ENCODE data around the gene TTBK2.

TTBK2 gene

GRCh38 chr15:42724276-42724675 lies 196.3 kb downstream of the TTBK2 start:
- no peak for DNase-seq

DNA sequence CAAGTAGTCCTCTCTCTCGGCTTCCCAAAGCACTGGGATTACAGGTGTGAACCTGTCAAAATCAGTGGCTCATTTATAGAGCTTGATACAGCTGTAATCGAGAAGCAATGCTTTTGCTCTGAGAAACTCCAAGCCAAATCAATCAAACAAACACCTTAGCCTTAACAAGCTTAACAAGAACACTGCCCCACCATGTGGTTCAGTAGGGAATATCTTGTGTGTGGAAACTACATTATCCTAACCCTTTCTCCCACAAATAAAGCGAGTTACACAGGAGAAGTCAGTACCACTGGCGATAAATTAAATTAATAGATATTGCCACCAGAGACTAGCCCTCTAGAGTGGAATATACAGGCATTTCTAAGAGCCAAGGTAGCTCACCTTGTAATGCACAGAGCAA lies 197.5 kb downstream of the TTBK2 start:
- DNase-seq: no peak

DNA sequence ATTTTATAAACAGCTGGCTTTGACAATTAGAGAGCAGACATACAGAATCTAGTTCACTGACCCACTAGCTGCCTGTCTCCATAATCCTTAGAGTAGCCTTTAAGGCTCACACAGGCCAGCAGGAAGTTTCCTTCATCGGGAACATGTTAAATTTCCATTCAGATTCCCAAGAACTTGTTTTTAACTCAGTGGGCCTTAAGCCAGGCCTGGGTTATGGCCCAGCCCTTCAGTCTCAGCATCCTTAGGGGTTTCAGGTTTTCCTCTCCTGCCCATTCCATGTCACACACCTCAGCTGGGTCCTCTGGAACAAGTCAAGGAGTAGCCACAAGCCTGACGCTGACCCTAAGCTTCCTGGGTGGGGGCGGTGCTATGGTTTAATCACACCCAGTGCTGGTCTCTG lies 198.7 kb downstream of the TTBK2 start:
- DNase-seq: no peak

DNA sequence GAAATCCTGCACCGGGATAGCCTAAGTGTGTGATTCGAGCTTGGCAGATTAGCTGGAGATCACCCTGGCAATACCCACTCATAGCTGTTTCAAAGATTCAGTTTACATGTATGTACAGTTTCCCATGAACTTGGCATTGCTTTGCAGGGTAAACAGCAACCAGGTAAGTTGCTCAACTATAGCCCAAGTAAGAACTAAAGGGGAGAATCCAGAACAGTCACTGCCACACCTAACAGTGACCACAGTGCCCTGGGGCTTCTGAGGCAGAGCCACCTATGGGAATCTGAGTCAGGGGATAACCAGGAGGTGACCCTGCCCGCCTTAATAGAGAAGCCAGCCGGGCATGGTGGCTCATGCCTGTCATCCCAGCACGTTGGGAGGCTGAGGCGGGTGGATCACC lies 199.6 kb downstream of the TTBK2 start:
- no peak for DNase-seq

DNA sequence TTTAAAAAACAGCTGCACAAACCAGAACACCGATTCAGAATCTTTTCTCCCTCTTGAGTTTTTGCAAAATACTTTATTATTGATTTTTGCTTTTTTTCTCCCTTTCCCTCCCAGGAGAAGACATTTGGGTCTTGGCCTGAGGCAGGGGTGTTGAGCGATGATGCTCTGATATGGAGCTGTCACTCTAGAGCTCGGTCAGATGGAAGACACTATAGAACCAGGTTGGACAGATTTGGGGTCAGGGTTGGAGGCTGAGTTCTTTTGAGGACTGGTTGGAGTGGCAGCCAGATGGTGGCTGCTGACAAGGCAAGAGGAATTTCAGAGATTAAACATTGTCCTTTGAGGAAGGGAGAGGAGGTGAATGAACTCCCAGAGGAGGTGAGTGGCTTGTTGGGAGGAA lies 200.5 kb downstream of the TTBK2 start:
- DNase-seq: no peak

DNA sequence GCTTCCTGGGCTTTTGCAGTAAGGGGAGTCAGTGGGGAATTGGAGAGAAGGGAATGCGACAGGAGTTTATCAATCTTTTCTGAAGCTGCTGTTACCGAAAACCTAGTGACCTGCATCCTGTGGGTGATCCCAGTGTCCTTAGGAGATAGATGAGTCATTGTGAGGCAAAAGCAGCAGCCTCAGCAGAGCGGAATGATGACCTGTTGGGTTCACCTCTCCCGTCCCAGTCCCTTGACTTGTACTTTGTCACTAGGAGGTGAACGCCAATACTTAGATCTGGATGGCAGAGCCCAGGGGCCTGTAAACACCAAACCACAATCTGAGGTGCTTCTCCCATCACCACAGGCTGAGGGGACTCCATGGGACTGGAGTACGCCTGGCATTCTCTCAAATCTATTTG lies 201.5 kb downstream of the TTBK2 start:
- DNase-seq: no peak

GRCh38 chr15:42716626-42717025 lies 204.0 kb downstream of the TTBK2 start:
- DNase-seq: no peak

DNA sequence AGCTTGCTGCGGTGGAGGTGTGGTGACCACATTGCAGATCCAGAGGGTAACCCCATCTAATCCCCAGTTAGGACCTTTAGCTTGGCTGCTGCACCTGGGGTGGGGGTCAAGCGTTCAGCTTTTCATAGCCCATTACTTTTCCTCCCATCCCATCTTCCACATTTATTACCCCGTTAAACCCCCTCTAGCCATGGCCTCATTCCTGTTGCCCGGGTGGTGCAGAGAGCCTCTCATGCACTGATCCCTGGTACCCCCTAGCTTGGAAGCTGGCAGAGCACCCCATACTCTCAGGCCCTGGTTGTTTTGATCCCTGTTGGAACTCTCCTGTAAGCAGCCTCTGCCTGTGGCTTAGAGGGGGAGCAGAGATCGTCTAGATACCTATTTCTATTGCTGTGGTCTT lies 204.5 kb downstream of the TTBK2 start:
- no peak for DNase-seq

GRCh38 chr15:42712584-42712983 lies 208.0 kb downstream of the TTBK2 start:
- DNase-seq: no peak

GRCh38 chr15:42711746-42712145 lies 208.8 kb downstream of the TTBK2 start:
- DNase-seq: no peak

GRCh38 chr15:42710662-42711061 lies 209.9 kb downstream of the TTBK2 start:
- DNase-seq: no peak

DNA sequence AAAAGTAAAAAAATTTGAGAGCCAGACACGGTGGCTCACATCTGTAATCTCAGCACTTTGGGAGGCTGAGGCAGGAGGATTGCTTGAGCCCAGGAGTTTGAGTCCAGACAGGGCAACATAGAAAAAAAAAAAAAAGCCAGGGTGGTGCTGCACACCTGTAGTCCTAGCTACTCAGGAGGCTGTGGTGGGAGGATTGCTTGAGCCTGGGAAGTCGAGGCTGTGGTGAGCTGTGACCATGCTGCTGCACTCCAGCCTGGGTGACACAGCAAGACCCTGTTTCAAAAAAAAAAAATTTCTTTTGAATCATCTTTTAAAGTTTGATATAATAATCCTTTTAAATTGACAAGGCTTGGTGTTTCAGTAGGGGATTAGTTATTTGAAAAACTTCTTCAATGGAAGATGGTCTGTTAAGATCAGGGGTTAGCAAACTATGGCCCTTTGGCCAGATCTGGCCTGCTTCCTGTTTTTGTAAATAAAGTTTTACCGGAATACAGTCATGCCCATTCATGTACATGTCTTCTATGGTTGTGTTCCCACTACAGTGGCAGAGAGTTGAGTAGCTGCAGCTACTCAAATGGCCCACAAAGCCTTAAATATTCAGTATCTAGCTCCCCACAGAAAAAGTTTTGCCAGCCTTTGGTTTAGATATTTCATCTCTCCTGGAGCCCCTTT lies 212.6 kb downstream of the TTBK2 start:
- no peak for DNase-seq

DNA sequence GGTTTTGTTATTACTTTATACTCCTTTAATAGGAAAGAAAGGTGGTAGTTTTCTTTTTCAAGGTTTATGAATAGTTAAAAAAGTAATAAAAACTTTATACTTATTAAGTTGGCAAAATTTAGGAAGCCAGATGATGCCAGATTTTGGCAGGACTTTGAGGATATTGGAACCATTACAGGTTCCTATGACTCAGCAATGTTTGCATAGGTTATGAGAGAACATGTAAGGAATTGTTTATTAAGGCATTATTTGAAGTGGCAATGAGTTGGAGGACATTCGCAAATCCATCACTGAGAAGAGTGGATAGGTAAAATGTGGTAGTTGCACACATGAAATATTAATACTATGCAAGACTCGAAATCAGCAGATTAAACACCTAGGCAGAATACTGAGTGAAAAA lies 213.5 kb downstream of the TTBK2 start:
- DNase-seq: no peak

GRCh38 chr15:42705336-42705735 lies 215.2 kb downstream of the TTBK2 start:
- DNase-seq: no peak

- peak; percentile 58 to 72 for DNase-seq
These were observed 216.1 kb downstream of the TTBK2 start for GRCh38 chr15:42704492-42704926.

DNA sequence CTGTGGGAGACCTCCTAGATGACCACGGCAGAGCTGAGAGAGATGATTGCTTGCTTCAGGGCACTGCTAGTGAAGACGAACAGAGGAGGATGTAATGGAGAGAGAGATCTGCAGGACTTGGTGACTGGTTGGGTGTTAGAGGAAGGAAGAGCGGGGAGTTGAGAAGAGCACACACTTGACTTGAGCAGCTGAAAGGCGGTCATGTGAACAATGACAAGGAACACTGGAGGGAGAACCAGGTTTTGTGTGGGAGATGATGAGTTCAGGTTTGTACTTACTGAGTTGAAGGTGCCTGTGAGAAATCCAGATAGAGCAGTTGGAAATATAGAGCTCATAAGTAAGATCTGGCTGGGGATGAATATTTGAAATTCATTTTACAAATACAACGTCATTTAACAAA lies 224.0 kb downstream of the TTBK2 start:
- no peak for DNase-seq

GRCh38 chr15:42695527-42696071 lies 225.0 kb downstream of the TTBK2 start:
- DNase-seq: no peak

DNA sequence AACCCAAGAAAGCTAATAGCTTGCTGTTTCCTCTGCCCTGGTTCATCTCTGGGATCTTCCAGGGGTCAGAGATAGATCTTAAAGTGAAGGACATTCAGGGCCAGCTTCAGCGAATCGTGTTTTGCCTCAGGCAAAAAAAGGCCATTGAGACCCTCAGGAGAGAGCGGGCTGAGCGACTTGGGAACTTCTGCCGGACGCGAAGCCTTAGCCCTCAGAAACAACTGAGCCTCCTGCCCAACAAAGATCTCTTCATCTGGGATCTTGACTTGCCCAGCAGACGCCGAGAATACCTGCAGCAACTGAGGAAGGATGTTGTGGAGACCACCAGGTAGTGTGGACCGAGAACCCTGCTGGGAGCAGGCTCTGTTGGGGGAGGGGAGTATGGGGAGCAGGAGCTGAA lies 226.2 kb downstream of the TTBK2 start:
- DNase-seq: no peak

GRCh38 chr15:42693942-42694341 lies 226.6 kb downstream of the TTBK2 start:
- DNase-seq: no peak

DNA sequence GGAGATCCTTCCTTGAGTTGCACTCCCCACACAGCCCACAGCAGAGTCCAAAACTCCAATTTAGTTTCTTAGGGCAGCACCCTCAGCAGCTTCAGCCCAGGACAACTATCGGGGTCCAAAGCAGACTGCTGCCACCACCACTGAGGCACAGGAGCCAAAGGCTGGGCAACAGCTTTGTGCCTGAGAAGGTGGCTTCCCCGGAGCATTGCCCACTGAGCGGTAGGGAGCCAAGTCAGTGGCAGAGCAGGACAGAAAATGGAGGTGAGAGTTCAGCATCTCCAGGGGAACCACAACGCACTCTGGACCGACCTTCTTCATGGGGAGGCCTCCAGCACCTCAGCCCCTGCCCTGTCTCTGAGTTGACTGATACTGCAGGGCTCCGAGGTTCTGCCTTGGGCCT lies 227.1 kb downstream of the TTBK2 start:
- DNase-seq: no peak

DNA sequence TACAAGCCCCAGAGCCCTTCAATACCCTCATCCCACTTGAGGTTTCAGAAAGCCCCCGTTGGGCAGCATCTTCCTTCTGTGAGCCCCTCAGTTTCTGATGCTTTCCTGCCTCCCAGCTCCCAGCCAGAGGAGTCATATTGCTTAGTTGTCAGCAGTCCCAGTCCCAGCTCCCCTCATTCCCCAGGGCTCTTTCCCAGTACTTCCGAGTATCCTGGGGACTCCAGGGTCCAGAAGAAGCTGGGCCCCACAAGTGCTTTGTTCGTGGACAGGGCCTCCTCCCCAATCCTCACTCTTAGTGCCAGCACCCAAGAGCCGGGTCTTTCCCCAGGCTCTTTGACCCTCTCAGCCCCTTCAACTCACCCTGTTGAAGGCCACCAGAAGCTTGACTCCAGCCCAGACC lies 227.6 kb downstream of the TTBK2 start:
- DNase-seq: no peak

DNA sequence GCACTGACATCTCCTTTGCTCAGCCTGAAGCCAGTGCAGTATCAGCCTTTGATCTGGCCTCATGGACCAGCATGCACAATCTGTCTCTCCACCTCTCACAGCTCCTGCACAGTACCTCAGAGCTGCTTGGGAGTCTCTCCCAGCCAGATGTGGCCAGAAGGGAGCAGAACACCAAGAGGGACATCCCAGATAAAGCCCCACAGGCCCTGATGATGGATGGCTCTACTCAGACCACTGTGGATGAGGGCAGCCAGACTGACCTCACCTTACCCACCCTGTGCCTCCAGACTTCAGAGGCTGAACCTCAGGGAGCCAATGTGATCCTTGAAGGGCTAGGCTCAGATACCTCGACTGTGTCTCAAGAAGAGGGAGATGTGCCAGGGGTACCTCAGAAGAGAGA lies 228.0 kb downstream of the TTBK2 start:
- no peak for DNase-seq

DNA sequence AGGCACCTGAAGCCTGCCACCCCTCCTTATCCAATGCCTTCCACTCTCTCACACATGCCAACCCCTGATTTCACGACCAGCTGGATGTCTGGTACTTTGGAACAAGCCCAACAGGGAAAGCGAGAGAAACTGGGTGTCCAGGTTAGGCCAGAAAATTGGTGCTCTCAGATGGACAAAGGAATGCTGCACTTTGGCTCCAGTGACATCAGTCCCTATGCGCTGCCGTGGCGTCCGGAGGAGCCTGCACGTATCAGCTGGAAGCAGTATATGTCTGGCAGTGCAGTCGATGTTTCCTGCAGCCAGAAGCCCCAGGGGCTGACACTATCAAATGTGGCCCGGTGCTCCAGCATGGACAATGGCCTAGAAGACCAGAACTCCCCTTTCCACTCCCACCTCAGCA lies 228.8 kb downstream of the TTBK2 start:
- DNase-seq: no peak

GRCh38 chr15:42691308-42691707 lies 229.3 kb downstream of the TTBK2 start:
- DNase-seq: no peak

Data from CD4-positive, alpha-beta T cell treated with Interferon alpha-2 for 1 hour (primary cell).